HCEC 1CT (cell line): ENCODE data around the gene CCDC152.
"Not testable (repeated sequence)": the region's sequence is repeated elsewhere in the genome, so short reads cannot be mapped to it uniquely, and the experiment has no call there.

Source experiments
- DNase-seq: peaks from one replicate; pipeline ENCODE4 v3.0.0-alpha.2; 2017

CCDC152 gene, protein sequence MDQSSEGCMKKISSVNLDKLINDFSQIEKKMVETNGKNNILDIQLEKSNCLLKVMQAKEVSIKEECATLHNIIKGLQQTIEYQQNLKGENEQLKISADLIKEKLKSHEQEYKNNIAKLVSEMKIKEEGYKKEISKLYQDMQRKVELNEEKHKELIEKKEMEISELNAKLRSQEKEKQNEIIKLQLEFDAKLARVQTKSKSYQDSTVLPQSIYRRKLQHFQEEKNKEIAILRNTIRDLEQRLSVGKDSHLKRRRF

DNA sequence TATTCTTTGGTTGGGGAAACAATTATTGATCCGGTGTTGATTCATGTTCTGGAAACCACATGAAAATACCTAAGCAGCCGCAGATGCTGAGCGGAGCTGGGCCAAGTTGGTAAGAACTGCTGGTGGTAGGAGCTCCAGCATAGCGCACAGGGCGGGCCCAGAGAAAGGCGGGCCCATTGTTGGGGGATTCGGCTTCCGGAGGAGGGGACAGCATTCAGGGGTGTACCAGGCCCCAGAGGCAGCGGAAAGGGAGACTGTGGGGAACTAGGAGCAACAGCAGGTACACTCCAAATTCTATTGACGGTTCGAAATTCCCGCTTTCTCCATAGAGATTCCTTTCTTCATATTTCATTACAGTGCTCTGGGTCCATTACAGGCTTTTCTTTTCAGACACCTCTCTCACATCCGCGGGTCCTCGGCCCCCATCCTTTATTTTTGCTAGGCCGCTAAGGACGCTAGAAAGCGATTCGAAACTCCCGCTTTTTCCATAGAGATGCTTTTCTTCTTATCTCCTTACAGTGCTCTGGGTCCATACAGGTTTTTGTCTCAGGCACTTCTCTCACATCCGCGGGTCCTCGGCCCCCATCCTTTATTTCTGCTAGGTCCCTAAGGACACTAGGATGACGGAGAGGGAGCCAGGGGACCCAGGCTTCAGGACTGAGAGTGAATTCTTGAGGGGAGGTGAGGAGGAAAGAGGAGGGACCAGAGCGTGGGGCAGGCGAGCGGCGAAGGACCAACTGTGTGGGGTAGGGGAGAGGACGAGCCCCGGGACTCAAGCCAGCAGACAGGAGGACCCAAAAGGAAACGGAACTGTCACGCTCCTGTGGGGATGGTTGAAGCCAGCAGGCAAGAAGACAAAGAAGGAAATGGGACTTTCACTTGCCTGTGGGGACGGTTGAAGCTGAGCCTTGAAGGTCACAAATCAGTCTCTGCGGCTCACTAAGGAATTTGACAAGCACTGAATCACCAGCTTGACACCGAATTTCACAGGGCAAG is at the start of gene CCDC152:
CCDC152 (plus strand) TSS at position 213 of the 996 bp plus-strand sequence. CDS start 2,304 bp downstream, outside the sequence.
- DNase-seq, result no peak

GRCh38 chr5:42715785-42716184 is 40.8 kb upstream of the CCDC152 start:
- peak; percentile 4 for DNase-seq

GRCh38 chr5:42718591-42718990 is 38.0 kb upstream of the CCDC152 start:
- peak; percentile 3 for DNase-seq

GRCh38 chr5:42719034-42719433 is 37.6 kb upstream of the CCDC152 start:
- DNase-seq, result no peak

DNA sequence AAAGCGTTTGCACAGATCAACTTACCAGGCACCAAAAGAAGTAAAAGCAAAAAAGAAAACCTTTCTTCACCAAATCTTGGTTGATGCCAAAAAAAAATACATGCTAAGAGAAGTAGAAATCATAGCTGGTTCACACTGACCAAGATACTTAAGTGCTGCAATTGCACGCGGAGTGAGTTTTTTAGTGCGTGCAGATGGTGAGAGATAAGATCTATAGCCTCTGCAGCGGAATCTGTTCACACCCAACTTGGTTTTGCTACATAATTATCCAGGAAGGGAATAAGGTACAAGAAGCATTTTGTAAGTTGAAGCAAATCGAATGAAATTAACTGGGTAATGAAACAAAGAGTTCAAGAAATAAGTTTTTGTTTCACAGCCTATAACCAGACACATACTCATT is 36.4 kb upstream of the CCDC152 start:
- no peak for DNase-seq

- DNase-seq, result no peak
These were observed 35.1 kb upstream of the CCDC152 start for GRCh38 chr5:42721484-42721883.

DNA sequence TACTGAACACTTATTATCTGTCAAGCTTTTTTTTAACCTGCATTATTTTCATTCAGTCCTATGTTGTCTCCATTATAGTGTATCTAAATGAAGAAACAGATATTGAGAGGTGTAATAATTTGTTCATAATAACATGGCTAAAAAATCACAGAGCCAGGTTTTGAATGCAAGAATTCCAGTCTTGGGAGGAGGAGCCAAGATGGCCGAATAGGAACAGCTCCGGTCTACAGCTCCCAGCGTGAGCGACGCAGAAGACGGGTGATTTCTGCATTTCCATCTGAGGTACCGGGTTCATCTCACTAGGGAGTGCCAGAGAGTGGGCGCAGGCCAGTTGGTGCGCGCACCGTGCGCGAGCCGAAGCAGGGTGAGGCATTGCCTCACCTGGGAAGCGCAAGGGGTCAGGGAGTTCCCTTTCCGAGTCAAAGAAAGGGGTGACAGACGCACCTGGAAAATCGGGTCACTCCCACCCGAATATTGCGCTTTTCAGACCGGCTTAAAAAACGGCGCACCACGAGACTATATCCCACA is 22.0 kb upstream of the CCDC152 start:
- DNase-seq, result not testable (repeated sequence)

GRCh38 chr5:42740920-42741319 is 15.7 kb upstream of the CCDC152 start:
- DNase-seq, result no peak

- DNase-seq, result no peak
These were observed 11.2 kb upstream of the CCDC152 start for GRCh38 chr5:42745426-42745825.

GRCh38 chr5:42745856-42746255 is 10.8 kb upstream of the CCDC152 start:
- no peak for DNase-seq

DNA sequence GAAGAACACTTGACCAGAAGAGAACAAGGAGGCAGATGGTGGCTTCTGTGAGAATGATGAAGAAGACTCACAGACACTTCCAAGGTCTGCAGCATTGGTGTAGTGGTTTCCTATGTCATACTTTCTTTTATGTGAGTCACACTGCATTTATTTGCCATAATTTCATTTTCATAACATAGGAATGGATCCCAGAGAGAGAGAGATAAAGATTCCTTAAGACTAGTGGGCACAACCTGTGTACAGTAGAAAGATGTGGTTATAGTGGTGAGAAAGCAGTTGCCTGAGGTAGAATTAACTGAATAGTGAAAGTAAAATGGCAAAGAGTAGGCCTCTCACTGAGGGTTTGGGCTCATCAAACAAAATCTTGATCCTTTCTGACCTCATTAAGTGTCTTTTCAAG is 7.6 kb upstream of the CCDC152 start:
- no peak for DNase-seq

DNA sequence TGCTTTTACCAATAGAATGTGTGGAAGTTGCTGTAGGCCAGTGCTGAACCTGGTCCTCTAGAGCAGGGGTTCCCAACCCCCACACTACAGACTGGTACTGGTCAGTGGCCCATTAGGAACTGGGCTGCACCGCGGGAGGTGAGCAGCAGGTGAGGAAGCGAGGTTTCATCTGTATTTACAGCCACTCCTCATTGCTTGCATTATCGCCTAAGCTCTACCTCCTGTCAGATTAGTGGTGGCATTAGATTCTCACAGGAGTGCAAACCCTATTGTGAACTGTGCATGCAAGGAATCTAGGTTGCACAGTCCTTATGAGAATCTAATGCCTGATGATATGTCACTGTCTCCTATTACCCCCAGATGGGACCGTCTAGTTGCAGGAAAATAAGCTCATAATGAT is 6.1 kb upstream of the CCDC152 start:
- DNase-seq, result no peak

DNA sequence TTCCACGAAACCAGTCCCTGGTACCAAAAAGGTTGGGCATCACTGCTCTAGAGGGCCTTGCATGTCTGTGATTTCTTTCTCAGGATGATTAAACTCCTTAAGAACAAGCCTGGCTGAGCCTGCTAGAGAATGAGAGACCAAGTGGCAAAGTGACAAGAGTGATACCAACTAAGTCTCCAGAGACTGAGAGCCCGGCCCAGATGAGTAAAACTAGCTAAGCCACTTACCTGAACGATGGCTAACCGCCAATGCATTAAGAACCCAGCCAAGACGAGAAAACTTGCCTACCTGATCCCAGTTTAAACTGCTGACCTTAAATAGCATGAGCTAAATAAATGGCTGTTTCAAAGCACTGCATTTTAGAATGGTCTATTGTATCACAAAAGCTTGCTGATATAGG is 5.6 kb upstream of the CCDC152 start:
- DNase-seq, result no peak

- no peak for DNase-seq
These were observed 3.5 kb upstream of the CCDC152 start for GRCh38 chr5:42753099-42753498.

- no peak for DNase-seq
These were observed 2.8 kb downstream of the CCDC152 start for GRCh38 chr5:42759456-42759855.

DNA sequence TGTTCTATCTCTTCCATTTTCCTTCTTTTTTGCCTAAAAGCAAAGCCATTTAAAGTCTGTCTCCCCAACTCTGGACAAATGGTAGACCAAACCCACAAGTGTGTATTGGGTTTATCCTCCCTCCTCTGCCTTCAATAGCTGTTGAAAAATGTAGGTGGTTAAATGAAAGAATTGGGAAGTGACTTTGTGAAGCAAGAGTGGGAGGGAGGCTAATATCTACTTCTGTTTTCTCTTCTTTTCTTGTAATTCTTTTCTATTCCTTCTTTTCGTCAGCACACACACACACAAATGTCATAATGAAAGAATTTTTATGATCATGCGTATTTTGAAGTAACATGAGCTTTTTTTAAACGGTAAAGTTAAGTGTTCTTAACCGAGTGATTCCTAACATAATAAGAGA is 3.8 kb downstream of the CCDC152 start:
- DNase-seq, result no peak

DNA sequence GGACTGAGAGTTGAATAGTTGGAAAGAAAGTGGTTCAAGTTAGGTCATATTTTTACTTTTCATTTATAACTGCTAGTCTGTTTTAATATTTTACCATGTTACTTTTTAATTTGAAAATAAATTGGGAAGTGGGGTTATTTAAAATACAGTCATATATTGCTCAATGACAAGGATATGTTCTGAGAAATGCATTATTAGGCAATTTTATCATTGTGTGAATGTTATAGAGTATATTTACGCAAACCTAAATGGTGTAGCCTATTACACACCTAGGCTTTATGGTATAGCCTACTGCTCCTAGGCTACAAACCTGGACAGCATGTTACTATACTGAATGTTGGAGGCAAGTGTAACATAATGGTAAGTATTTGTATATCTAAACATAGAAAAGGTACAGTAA is 5.2 kb downstream of the CCDC152 start:
- DNase-seq, result no peak

DNA sequence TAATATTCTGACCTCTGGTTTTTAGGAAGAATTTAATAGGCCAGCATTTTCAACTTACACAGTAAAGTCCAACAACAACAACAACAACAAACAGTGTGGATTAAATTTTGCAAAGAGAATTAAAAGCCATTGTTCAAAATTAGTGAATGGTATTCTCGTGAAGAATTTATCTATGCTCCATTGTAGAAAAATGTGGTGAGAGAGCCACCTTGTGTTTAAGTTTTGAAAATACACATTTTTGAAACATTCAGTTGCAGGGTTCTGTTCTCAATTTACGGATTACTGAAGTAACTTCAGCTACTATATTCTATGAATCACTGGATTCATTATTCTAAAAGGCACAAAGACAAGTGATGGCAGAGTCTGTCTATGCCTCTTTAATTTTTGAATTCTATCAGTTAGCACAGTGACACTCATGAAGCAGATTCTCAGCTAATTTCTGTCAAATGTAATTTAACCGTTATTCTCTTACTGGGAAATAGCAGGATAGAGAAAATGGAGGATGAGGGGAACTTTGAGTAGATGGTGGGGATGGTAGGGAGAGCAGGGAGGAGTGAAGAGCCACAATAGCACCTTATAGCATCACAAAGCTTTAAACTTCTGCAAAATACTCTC is 11.0 kb downstream of the CCDC152 start:
- peak; percentile 20 for DNase-seq

GRCh38 chr5:42768106-42768504 is 11.5 kb downstream of the CCDC152 start:
- DNase-seq, result no peak

GRCh38 chr5:42770003-42770402 is 13.4 kb downstream of the CCDC152 start:
- DNase-seq, result no peak

DNA sequence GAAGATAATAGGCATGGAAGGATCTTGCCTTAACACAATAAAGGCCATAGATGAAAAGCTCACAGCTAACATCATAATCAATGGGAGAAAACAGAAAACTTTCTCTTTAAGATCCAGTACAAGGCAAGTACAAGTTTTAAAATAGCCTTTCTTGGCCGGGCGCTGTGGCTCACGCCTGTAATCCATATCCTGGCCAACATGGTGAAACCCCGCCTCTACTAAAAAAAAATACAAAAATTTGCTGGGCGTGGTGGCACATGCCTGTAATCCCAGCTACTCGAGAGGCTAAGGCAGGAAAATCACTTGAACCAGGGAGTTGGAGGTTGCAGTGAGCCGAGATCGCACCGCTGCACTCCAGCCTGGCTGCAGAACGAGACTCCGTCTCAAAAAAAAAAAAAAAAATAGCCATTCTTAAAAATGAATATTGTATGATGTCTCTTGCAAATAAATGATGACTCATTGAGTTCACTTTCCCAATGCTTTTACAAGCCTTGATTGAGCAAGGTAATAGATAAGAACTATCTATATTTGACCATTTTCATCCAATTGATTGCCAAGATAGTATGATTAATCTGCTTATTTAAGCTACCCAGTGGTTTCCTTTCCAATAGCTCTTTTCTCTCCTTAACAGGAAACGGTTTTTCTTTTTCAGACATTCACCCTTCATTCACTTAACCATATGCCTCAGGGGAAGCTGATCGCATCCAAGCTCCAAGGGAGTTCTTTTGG is 15.8 kb downstream of the CCDC152 start:
- DNase-seq, result no peak

DNA sequence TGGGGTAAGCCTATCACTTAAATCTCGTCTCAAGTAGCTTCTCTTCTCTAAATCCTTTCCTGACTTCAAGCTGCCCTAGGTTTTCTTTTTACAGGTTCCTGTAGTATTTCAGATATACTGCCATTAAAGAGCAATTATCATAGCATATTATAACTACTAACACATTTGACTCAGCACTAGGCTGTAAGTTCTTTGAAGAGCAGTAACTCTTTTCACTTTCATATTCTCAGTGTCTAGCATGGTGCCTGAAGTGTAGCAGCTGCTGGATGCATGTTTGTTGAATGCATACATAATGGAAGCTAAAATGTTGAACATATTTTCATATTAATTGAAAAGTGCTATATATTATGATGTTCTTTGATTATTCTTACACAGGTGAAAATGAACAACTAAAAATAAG is 22.5 kb downstream of the CCDC152 start:
- no peak for DNase-seq

DNA sequence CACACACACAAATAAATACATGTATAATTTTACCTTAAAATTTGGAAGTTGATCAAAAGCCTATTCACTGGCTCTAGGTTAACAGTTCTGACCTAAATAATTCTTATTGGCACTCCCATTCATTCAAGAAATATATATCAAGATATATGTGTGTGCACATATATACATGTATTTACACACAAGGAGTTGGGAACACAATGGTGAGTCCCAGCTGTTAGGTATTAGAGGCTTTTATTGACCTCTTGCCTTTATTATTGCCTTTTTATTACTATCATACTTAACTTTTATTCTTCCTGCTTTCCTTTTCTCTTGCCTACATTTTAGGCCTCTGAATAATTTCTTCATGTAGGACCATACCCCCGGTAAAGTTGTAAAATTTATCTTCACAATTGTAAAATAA is 25.0 kb downstream of the CCDC152 start:
- no peak for DNase-seq
